Measurements from ENCODE around the gene GRID2. TPM values are rescaled to one million over a fixed set of nuclear protein-coding genes. Genes with fewer than 3 reads are reported as not detected.

The GRID2 gene
- total and polyA plus RNA-seq, 2 of the 13 experiments (the other 11 are each of a cell fraction or from before 2014, with no cell fraction given): not detected

GRCh38 chr4:93152491-93152890, 848.7 kb downstream of the GRID2 start:
- Histone ChIP-seq H3K4me1 (ENCODE audit: insufficient read depth, low read length) (no peaks in the 10 kb centered on the region), H3K9me3 (ENCODE audit: low read length) (no peaks in the 10 kb centered on the region), H3K79me2 (ENCODE audit: insufficient read depth, low read length) (no peaks in the 10 kb centered on the region), H3K27me3 (ENCODE audit: control insufficient read depth in 1 of 2, insufficient read depth in 2 of 2, low read length in 2 of 2) (no peaks in the 10 kb centered on the region), H4K20me1 (ENCODE audit: insufficient read depth, low read length) (no peaks in the 10 kb centered on the region), H3K4me3 (replicated peaks in 1 of 3; ENCODE audit: insufficient read depth in 1 of 3, low read depth in 2 of 3, low read length in 3 of 3) (no peak overlapping the region), H2AFZ (ENCODE audit: low read length) (no peak overlapping the region), H3K9ac (ENCODE audit: insufficient read depth, low read depth, low read length) (no peak overlapping the region), H3K36me3 (replicated peaks in 1 of 2; ENCODE audit: control insufficient read depth in 1 of 2, insufficient read depth in 2 of 2, low read length in 2 of 2) (no peaks in the 10 kb centered on the region), H3K4me2 (ENCODE audit: low read depth, low read length) (no peak overlapping the region), H3K27ac (ENCODE audit: extremely low read length, insufficient read depth, low read length) (no peak overlapping the region)
- ChIA-PET POLR2A (no interaction called here), CTCF (ENCODE audit: low intra/inter-chr PET ratio, low total read pairs) (no interaction called here)
- WGBS (ENCODE audit: low lambda C conversion rate): 0% methylated on average over 2 of the region's 2 CpGs
- no peak for ATAC-seq
- TF ChIP-seq STAG1 (CRISPR knock-in tag; IDR thresholded peaks at IDR 0.05) (no peak), NFE2L1 (CRISPR knock-in tag; IDR thresholded peaks at IDR 0.05; ENCODE audit: borderline replicate concordance) (no peak), PRPF4 (IDR thresholded peaks at IDR 0.05; ENCODE audit: low read depth, low read length, poor library complexity, severe bottlenecking) (no peak), KDM6A (CRISPR knock-in tag; IDR thresholded peaks at IDR 0.05; ENCODE audit: low read depth) (no peak), ZNF263 (CRISPR knock-in tag; IDR thresholded peaks at IDR 0.05) (no peak), NONO (IDR thresholded peaks at IDR 0.05) (no peak), NONO (CRISPR knock-in tag; conservative IDR thresholded peaks at IDR 0.05) (no peak), POGZ (CRISPR knock-in tag; IDR thresholded peaks at IDR 0.05) (no peak), U2AF1 (optimal IDR thresholded peaks at IDR 0.05; ENCODE audit: low read depth, low read length) (no peak), THAP11 (CRISPR knock-in tag; IDR thresholded peaks at IDR 0.05) (no peak), ZNF740 (CRISPR knock-in tag; IDR thresholded peaks at IDR 0.05) (no peak), ZNF549 (CRISPR knock-in tag; IDR thresholded peaks at IDR 0.05) (no peak), PRDM10 (CRISPR knock-in tag; IDR thresholded peaks at IDR 0.05; ENCODE audit: low read depth) (no peak), ZNF446 (CRISPR knock-in tag; IDR thresholded peaks at IDR 0.05) (no peak), FOXO4 (CRISPR knock-in tag; conservative IDR thresholded peaks at IDR 0.05) (no peak)
- BruUV-seq (replicated peaks): no TSS peak
- in situ Hi-C loops (cut with HindIII; ENCODE audit: extremely low pct_ligation_motif_present, low pct_unique_long_range_greater_than_20kb): no loop called here
- no peak for FAIRE-seq
- DNase-seq (ENCODE audit: low spot score): no peak
- intact Hi-C loops (cut with micrococcal nuclease; ENCODE audit: unreplicated experiment): no loop called here

All from HepG2 (cell line).